Neural progenitor cell (in vitro differentiated cells): ENCODE data around the gene PRAF2.

Experiments
- CTCF ChIP-seq: fragments of 200-600 bp; sonication (generic); IDR thresholded peaks from 2 replicates; pipeline ENCODE4 v1.5.1; 2017; ENCODE audit warnings: antibody characterized with exemption, mild to moderate bottlenecking
- EZH2 ChIP-seq: fragments of 200-600 bp; sonication (generic); IDR thresholded peaks from 2 replicates; pipeline ENCODE4 v1.6.1; 2017; ENCODE audit warnings: antibody characterized with exemption, mild to moderate bottlenecking, moderate library complexity
- EZH2phosphoT487 ChIP-seq: fragments of 200-600 bp; sonication (generic); IDR thresholded peaks from 2 replicates; pipeline ENCODE4 v1.6.1; 2017; ENCODE audit warnings: antibody characterized with exemption

GRCh38 chrX:49117581-49117980, 43.8 kb upstream of the PRAF2 start:
- TF ChIP-seq EZH2 (no peak), CTCF (no peak), EZH2phosphoT487 (no peak)
